Uterus (tissue), 2 donors: ENCODE measurements around the gene RGS9.

Experiments
- POLR2A ChIP-seq, 2 donors: fragments of 450-650 bp; IDR thresholded peaks; one replicate each; pipeline ENCODE4 v1.6.1; 2016; ENCODE audit warnings: antibody characterized with exemption in 2 of 2, mild to moderate bottlenecking in 1 of 2, moderate library complexity in 1 of 2
- TF ChIP-seq, protein P1 (sequence below), 4 experiments: fragments of 200-600 bp in 2 of 4; fragments of 450-650 bp in 2 of 4; sonication (generic) in 2 of 4; IDR thresholded peaks; one replicate each; pipeline ENCODE4 v1.5.1; 2016 to 2019; ENCODE audit warnings: antibody characterized with exemption in 4 of 4, mild to moderate bottlenecking in 2 of 4, moderate library complexity in 1 of 4

DNA sequence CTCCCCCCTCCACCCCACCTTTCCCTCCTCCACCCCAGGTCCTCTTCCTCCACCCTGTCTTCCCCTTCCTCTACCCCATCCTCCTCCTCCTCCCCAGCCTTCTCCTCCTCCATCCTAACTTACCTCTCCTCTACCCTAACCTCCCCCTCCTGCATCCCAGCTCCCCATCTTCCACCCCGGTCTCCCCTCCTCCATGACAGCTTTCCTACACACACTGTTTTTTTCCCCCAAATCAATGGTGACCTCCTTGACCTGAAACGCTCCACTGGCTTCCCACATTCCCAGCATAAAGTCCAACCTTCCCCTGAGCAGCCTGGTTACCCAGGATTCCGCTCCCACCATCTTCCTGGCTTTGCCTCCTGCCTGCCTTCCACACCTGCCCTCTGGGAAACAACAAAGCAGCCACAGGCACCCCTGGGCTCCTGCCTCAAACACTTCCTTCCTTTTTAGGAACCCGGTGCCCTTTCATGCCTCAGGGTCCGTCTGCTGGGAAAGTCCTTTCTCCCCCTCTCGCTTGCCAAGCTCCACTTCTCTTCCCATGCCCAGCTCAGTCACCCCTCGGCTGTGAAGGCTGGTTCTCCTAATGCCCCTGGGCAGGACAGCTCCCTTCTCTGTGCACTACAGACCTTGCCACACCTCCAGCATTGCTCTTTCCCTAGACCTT lies 2.1 kb downstream of the RGS9 start:
- TF ChIP-seq, protein P1, sequence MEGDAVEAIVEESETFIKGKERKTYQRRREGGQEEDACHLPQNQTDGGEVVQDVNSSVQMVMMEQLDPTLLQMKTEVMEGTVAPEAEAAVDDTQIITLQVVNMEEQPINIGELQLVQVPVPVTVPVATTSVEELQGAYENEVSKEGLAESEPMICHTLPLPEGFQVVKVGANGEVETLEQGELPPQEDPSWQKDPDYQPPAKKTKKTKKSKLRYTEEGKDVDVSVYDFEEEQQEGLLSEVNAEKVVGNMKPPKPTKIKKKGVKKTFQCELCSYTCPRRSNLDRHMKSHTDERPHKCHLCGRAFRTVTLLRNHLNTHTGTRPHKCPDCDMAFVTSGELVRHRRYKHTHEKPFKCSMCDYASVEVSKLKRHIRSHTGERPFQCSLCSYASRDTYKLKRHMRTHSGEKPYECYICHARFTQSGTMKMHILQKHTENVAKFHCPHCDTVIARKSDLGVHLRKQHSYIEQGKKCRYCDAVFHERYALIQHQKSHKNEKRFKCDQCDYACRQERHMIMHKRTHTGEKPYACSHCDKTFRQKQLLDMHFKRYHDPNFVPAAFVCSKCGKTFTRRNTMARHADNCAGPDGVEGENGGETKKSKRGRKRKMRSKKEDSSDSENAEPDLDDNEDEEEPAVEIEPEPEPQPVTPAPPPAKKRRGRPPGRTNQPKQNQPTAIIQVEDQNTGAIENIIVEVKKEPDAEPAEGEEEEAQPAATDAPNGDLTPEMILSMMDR (IDR thresholded peaks at IDR 0.05), result no peak
- no peak for TF ChIP-seq POLR2A (IDR thresholded peaks at IDR 0.05)
